GM12878 (cell line): Measurements from ENCODE around the gene SLC1A7. TPM values are rescaled to one million over a fixed set of nuclear protein-coding genes. Genes with fewer than 3 reads are reported as not detected.

Experiments used
- ATAC-seq: fragments of 200-7000 bp; cut with Tn5 transposase; 3 replicates; pipeline ENCODE4 v1.9.1; 2020; ENCODE audit warnings: mild to moderate bottlenecking, moderate library complexity
- BruUV-seq: library from RNA; stranded (reverse); fragments of 400-500 nt; replicated peaks from 2 replicates; lab custom pipeline; 2021; lab: Mats Ljungman, UMichigan
- CTCF ChIA-PET: fragments of 300-600 bp; sonication (Branson Sonifier 250); formaldehyde crosslinking; extraction: SDS; loops from one replicate; lab custom pipeline; 2021; ENCODE audit warnings: inconsistent platforms; lab: Yijun Ruan, JAX
- POLR2A ChIA-PET: fragments of 350-600 bp; formaldehyde crosslinking; extraction: SDS; loops from one replicate; lab custom pipeline; 2021; ENCODE audit warnings: inconsistent platforms; lab: Charles Lee
- RAD21 ChIA-PET: fragments of 300-600 bp; sonication (Branson Sonifier 250); formaldehyde crosslinking; loops from one replicate; lab custom pipeline; 2023; ENCODE audit warnings: antibody characterized with exemption; ENCODE audit not compliant: unreplicated experiment; lab: Charles Lee
- SMC1A ChIA-PET: fragments of 300-600 bp; sonication (Branson Sonifier 250); formaldehyde crosslinking; loops from one replicate; lab custom pipeline; 2023; ENCODE audit not compliant: unreplicated experiment, uncharacterized antibody; lab: Charles Lee
- DNase-seq: peaks from one replicate; pipeline ENCODE4 v3.0.0-alpha.2; 2011; ENCODE audit warnings: low read depth, low spot score
- FAIRE-seq: peaks from 3 replicates; lab custom pipeline; 2011; peaks lifted over from hg19 to GRCh38; lab: Jason Lieb, UNC
- H2AFZ ChIP-seq: 2 replicates; pipeline ENCODE4 v1.6.0; 2011; ENCODE audit warnings: low read depth, low read length, control low read depth; ENCODE audit not compliant: control insufficient read depth
- H3K27ac ChIP-seq: 2 replicates; pipeline ENCODE4 v1.5.1; 2011; ENCODE audit warnings: control low read depth; ENCODE audit not compliant: control insufficient read depth, insufficient read depth
- H3K27me3 ChIP-seq, 2 experiments: replicated peaks in 1 of 2; 2 replicates each; pipeline versions ENCODE4 v1.6.0 to v1.6.1; 2011; ENCODE audit warnings: low read length in 1 of 2; ENCODE audit not compliant: control insufficient read depth in 2 of 2, insufficient read depth in 2 of 2
- H3K36me3 ChIP-seq, 2 experiments: 2 replicates each; pipeline ENCODE4 v1.5.1; 2011; ENCODE audit warnings: low read length in 1 of 2; ENCODE audit not compliant: control insufficient read depth in 2 of 2, insufficient read depth in 2 of 2
- H3K4me1 ChIP-seq: 2 replicates; pipeline ENCODE4 v1.6.1; 2011; ENCODE audit warnings: mild to moderate bottlenecking, low read length, moderate library complexity, mixed read lengths; ENCODE audit not compliant: control insufficient read depth, insufficient read depth
- H3K4me2 ChIP-seq: 2 replicates; pipeline ENCODE4 v1.6.0; 2011; ENCODE audit warnings: control low read depth; ENCODE audit not compliant: control insufficient read depth, insufficient read depth
- H3K4me3 ChIP-seq: fragments of 200-600 bp; sonication (generic); 2 replicates; pipeline ENCODE4 v1.5.1; 2016
- H3K79me2 ChIP-seq: 2 replicates; pipeline ENCODE4 v1.6.0; 2011; ENCODE audit warnings: low read length; ENCODE audit not compliant: control insufficient read depth, insufficient read depth
- H3K9ac ChIP-seq: 2 replicates; pipeline ENCODE4 v1.8.0; 2011; ENCODE audit warnings: low read length, control low read depth, mixed read lengths; ENCODE audit not compliant: control insufficient read depth, insufficient read depth
- H3K9me3 ChIP-seq: replicated peaks from 3 replicates; pipeline ENCODE4 v1.5.1; 2011; ENCODE audit warnings: mild to moderate bottlenecking, low read length; ENCODE audit not compliant: control insufficient read depth, insufficient read depth
- H4K20me1 ChIP-seq: 2 replicates; pipeline ENCODE4 v1.6.0; 2011; ENCODE audit not compliant: control insufficient read depth, insufficient read depth
- ATF3 ChIP-seq: IDR thresholded peaks from 2 replicates; pipeline ENCODE4 v1.6.1; 2011; ENCODE audit warnings: low read depth, mild to moderate bottlenecking, low read length, moderate library complexity, borderline replicate concordance; ENCODE audit errors: extremely low read depth
- CBFB ChIP-seq: IDR thresholded peaks from 2 replicates; pipeline ENCODE4 v1.6.1; 2016; ENCODE audit warnings: antibody characterized with exemption, low read depth
- CHD1 ChIP-seq: IDR thresholded peaks from 2 replicates; pipeline ENCODE4 v1.6.1; 2012; ENCODE audit warnings: low read depth, low read length, improper control_type of control experiment
- CREB1 ChIP-seq: IDR thresholded peaks from 2 replicates; pipeline ENCODE4 v1.6.1; 2012; ENCODE audit warnings: low read depth, mild to moderate bottlenecking, inconsistent platforms
- DPF2 ChIP-seq: fragments of 450-650 bp; IDR thresholded peaks from 2 replicates; pipeline ENCODE4 v1.6.1; 2017; ENCODE audit warnings: mild to moderate bottlenecking
- EED ChIP-seq: sonication (generic); IDR thresholded peaks from 2 replicates; pipeline ENCODE4 v1.6.1; 2016; ENCODE audit warnings: antibody characterized with exemption, low read depth
- ELK1 ChIP-seq: IDR thresholded peaks from 2 replicates; pipeline ENCODE4 v1.6.1; 2012; ENCODE audit warnings: low read depth, low read length, improper control_type of control experiment
- EP300 ChIP-seq, 2 experiments: fragments of 150-350 bp in 1 of 2; IDR thresholded peaks; 2 replicates each; pipeline ENCODE4 v1.6.1; 2011 to 2012; ENCODE audit warnings: low read depth in 2 of 2, low read length in 2 of 2, borderline replicate concordance in 1 of 2, improper control_type of control experiment in 1 of 2, inconsistent platforms in 1 of 2; ENCODE audit not compliant: control insufficient read depth in 1 of 2
- EZH2 ChIP-seq: IDR thresholded peaks from 2 replicates; pipeline ENCODE4 v1.6.1; 2012; ENCODE audit warnings: low read depth, mild to moderate bottlenecking, control low read depth, inconsistent platforms, low read length, borderline replicate concordance; ENCODE audit not compliant: control insufficient read depth
- FOXM1 ChIP-seq: IDR thresholded peaks from 2 replicates; pipeline ENCODE4 v1.6.1; 2012; ENCODE audit warnings: low read depth, mild to moderate bottlenecking, inconsistent platforms, low read length, moderate library complexity
- IKZF2 ChIP-seq, 2 experiments: fragments of 450-650 bp; IDR thresholded peaks; 2 replicates each; pipeline ENCODE4 v1.6.1; 2017; ENCODE audit warnings: mild to moderate bottlenecking in 2 of 2, moderate library complexity in 2 of 2
- JUNB ChIP-seq: IDR thresholded peaks from 2 replicates; pipeline ENCODE4 v1.6.1; 2016; ENCODE audit warnings: antibody characterized with exemption, mild to moderate bottlenecking
- KLF5 ChIP-seq: fragments of 450-650 bp; IDR thresholded peaks from 2 replicates; pipeline ENCODE4 v1.6.1; 2014; ENCODE audit warnings: mild to moderate bottlenecking; ENCODE audit not compliant: partially characterized antibody
- NR2C1 ChIP-seq: fragments of 450-650 bp; IDR thresholded peaks from 2 replicates; pipeline ENCODE4 v1.6.1; 2017; ENCODE audit warnings: antibody characterized with exemption, mild to moderate bottlenecking, moderate library complexity
- SMAD1 ChIP-seq: fragments of 450-650 bp; IDR thresholded peaks from 2 replicates; pipeline ENCODE4 v1.6.1; 2018; ENCODE audit warnings: mild to moderate bottlenecking, low read depth; ENCODE audit not compliant: partially characterized antibody
- TARDBP ChIP-seq: IDR thresholded peaks from 2 replicates; pipeline ENCODE4 v1.6.1; 2016; ENCODE audit warnings: borderline replicate concordance
- TCF3 ChIP-seq: IDR thresholded peaks from 2 replicates; pipeline ENCODE4 v1.6.1; 2012; ENCODE audit warnings: low read depth, mild to moderate bottlenecking, low read length, borderline replicate concordance; ENCODE audit not compliant: insufficient read depth
- YBX1 ChIP-seq: fragments of 450-650 bp; IDR thresholded peaks from 2 replicates; pipeline ENCODE4 v1.6.1; 2016; ENCODE audit warnings: antibody characterized with exemption
- WGBS: methylation state at CpG from one replicate; pipeline ENCODE4 v1.1.6; 2016; ENCODE audit warnings: low lambda C conversion rate; ENCODE audit not compliant: insufficient replicate concordance, insufficient coverage; ENCODE audit errors: missing lambda C conversion rate; 5-methylcytosine and 5-hydroxymethylcytosine counted together
- in situ Hi-C: fragments of 300-500 bp; cut with MboI; formaldehyde crosslinking; loops from 9 replicates; pipeline ENCODE4 v1.14.3; 2018; ENCODE audit warnings: mixed read lengths
- intact Hi-C: fragments of 100-400 bp; cut with micrococcal nuclease; formaldehyde crosslinking; loops from one replicate; pipeline ENCODE4 v1.14.2; 2022; ENCODE audit not compliant: unreplicated experiment
- polyA plus RNA-seq, 11 experiments: library from polyadenylated mRNA; depleted of rRNA in 4 of 11; unstranded in 6 of 11; stranded (reverse) in 5 of 11; fragments of >200 nt; fragmentation: Nextera tagmentation in 4 of 11; fragmentation: Illumina TruSeq in 1 of 11; extraction: Ambion mirVana in 4 of 11; extraction: Trizol in 1 of 11; gene quantifications; 1 replicate in 1 of 11; 2 replicates in 10 of 11; pipeline versions ENCODE4 v1.2.1 to v1.2.3, GENCODE V29; 2011 to 2016; ENCODE audit warnings: inconsistent platforms in 2 of 11, missing spikeins in 2 of 11, low read depth in 1 of 11
- total RNA-seq, 4 experiments: library from RNA; depleted of rRNA in 3 of 4; stranded (reverse); fragments of >200 nt in 3 of 4; fragmentation: Illumina TruSeq in 1 of 4; extraction: Trizol in 1 of 4; gene quantifications; 2 replicates each; pipeline versions ENCODE4 v1.2.1 to v1.2.3, GENCODE V29; 2013 to 2021
- TF ChIP-seq, protein P1 (sequence below): IDR thresholded peaks from 2 replicates; pipeline ENCODE4 v1.6.1; 2011; ENCODE audit warnings: borderline replicate concordance, low read depth, mild to moderate bottlenecking, moderate library complexity, mixed read lengths, low read length; ENCODE audit not compliant: insufficient read depth; ENCODE audit errors: extremely low read length

SLC1A7 gene
- total and polyA plus RNA-seq, 10 of the 15 experiments (the other 5 are each of a cell fraction or from before 2014, with no cell fraction given) = not detected

DNA sequence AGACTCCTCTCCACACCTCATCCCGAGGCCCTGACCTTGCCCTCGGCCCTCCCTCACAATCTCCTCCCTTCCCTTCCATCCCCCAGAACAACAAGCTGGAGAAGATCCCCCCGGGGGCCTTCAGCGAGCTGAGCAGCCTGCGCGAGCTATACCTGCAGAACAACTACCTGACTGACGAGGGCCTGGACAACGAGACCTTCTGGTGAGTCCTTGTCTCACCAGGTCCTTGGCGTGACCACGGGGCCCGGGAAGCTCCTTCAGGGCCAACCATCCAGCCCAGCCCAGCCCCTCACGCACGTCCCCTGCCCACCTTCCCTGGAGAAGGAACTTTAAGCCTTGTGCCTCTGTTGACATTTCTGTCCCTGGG, 64.9 kb downstream of the SLC1A7 start:
- FAIRE-seq = no peak
- H2AFZ ChIP-seq = no peak overlapping the region
- no TSS peak for BruUV-seq
- H3K4me2 ChIP-seq = no peak overlapping the region
- in situ Hi-C loops = no loop called here
- intact Hi-C loops = no loop called here
- H3K9ac ChIP-seq = no peak overlapping the region
- no peaks in the 10 kb centered on the region for H3K79me2 ChIP-seq
- TF ChIP-seq DPF2 (no peak), NR2C1 (no peak), KLF5 (no peak), EED (no peak), EP300 (IDR thresholded peaks at IDR 0.05; ENCODE audit: borderline replicate concordance in 1 of 2, control insufficient read depth in 1 of 2, low read depth in 2 of 2, low read length in 2 of 2) (no peak), ATF3 (no peak), JUNB (no peak), YBX1 (no peak), TCF3 (no peak), CBFB (no peak), FOXM1 (no peak), SMAD1 (no peak), EZH2 (no peak), ELK1 (no peak), CREB1 (no peak), TARDBP (no peak), CHD1 (no peak), IKZF2 (IDR thresholded peaks at IDR 0.05) (no peak)
- TF ChIP-seq, protein P1, sequence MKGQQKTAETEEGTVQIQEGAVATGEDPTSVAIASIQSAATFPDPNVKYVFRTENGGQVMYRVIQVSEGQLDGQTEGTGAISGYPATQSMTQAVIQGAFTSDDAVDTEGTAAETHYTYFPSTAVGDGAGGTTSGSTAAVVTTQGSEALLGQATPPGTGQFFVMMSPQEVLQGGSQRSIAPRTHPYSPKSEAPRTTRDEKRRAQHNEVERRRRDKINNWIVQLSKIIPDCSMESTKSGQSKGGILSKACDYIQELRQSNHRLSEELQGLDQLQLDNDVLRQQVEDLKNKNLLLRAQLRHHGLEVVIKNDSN = no peak
- H3K36me3 ChIP-seq = no peaks in the 10 kb centered on the region
- ChIA-PET RAD21 (no interaction called here), CTCF (interaction anchor here (0.6 kb wide), 1 partner anchor 273 kb away, joined by 3 read pairs; no protein-coding TSS in a partner anchor), POLR2A (no interaction called here), SMC1A (no interaction called here)
- no peak overlapping the region for H3K27ac ChIP-seq
- H3K27me3 ChIP-seq = 0 out of 4 replicates have a peak, but pooled peaks cover 0 to under 1% of the 10 kb centered on the region in 2 experiments
- 47% methylated on average over 13 of the region's 13 CpGs for WGBS
- H4K20me1 ChIP-seq = no peaks in the 10 kb centered on the region
- H3K9me3 ChIP-seq = no peaks in the 10 kb centered on the region
- ATAC-seq = no peak
- no peak overlapping the region for H3K4me3 ChIP-seq
- H3K4me1 ChIP-seq = no peaks in the 10 kb centered on the region
- no peak for DNase-seq
